MV-4-11 (cell line): ENCODE data around the gene SHLD3.
A peak's percentile ranks its signal among the peaks of the same experiment; 100 is the strongest.
"Not testable (repeated sequence)": the region's sequence is repeated elsewhere in the genome, so short reads cannot be mapped to it uniquely, and the experiment has no call there.

Experiments
- DNase-seq: peaks from one replicate; lab custom pipeline; 2025; lab: John Stamatoyannopoulos, UW

The SHLD3 gene, protein sequence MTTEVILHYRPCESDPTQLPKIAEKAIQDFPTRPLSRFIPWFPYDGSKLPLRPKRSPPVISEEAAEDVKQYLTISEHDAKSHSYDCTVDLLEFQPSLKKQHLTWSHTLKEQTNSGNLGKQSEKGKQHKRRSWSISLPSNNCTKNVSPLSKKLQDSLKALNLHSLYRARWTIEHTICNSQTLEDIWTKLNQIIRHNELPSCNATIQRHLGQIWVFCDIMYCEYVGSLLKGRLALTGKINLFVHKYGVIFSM

DNA sequence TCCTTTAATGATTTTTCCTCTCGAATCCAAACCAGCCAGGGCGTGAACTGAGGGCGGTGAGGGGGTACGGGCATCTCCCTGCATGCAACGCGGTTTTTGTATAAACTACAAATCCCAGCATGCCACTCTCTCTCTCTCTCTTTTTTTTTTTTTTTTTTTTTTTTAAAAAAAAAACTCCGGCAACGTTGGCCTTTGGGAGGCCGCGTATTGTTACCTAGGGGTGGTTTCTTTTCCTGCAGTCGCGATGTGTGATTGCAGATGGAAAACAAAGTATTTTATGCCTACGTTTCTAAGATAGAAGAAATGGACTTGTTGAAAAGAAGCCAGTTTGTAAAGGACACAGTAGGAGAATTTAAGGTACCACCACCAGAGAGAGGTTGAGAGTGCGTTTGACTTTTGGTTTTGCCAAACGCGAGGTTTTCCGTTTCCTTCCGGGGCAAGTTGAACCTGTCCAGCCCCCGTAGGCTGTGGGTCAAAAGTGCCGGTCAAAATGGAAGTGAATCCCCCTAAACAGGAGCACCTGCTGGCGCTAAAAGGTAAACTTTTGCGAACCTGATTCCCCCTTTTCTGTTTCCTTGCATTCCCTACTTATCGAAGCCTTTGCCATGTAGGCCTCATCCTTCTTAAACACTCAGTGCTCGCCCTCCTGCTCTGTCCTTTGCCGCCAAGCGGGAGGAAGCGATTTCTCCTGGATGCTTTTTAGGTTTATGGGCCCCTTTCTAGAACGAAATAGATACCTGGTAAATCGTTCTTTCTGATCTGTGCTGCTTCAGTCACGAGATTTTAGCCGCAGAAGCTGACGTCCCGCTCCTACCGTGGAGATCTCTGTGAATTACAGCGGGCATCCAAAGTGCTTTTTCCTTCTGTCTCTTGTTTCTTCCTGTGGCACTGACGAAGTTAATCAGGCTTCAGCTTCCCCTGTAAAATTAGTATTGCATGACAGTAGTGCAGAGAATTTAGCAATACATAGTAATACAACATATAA is at the start of gene SHLD3, which contains the start of gene TRAPPC13:
Gene SHLD3, plus strand, starts transcription at position 457 of the 985 bp plus-strand sequence. CDS start 4,561 bp downstream, outside the sequence.
Gene TRAPPC13, plus strand, starts transcription at position 457 of the 985 bp plus-strand sequence. Its CDS starts 34 bp downstream, at position 491.
- peak; percentile 91 for DNase-seq

DNA sequence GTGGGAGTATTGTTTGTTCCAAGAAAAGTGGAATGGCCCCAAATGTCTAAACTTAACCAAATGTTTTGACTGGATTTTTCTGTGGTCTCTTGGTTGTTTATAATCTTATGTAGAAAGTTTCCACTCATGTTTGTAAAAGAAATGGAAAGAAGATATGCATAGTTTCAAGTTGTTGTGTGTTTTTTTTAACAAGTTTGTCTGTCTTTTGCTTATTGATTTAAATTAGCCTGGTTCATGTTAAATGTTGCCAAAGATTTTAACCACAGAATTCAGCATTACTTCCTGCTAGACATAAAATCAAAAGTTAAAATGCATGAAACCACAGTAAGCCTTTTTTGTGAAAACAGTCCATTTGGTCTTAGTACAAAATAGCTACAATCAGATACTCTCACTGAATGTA is 47.7 kb upstream of the SHLD3 start:
- peak; percentile 2 for DNase-seq

DNA sequence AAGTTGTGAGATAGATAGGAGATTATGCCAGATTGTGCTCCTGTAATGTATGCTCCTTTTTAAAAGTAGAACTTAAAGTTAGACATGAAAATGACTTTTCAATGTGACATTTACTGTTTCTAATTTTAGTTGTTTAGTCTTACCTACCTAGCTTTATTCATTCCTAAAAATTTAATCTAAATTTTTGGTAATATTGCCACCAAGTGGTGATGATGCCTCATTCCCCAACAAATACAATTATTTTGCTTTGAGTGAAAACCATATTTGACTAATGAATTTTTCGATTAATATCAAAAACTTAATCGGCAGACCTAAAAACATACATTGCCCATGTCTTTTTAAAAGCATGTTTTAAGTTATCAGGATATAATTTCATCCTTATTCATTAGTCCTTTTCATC is 36.1 kb upstream of the SHLD3 start:
- no peak for DNase-seq

DNA sequence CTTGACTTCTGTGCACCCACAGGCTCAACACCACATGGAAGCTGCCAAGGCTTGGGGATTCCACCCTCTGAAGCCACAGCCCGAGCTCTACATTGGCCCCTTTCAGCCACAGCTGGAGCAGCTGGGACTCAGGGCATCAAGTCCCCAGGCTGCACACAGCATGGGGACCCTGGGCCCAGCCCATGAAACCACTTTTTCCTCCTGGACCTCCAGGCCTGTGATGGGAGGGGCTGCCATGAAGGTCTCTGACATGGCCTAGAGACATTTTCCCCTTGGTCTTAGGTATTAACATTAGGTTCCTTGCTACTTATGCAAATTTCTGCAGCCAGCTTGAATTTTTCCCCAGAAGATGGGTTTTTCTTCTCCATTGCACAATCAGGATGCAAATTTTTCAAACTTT is 23.1 kb upstream of the SHLD3 start:
- not testable (repeated sequence) for DNase-seq

DNA sequence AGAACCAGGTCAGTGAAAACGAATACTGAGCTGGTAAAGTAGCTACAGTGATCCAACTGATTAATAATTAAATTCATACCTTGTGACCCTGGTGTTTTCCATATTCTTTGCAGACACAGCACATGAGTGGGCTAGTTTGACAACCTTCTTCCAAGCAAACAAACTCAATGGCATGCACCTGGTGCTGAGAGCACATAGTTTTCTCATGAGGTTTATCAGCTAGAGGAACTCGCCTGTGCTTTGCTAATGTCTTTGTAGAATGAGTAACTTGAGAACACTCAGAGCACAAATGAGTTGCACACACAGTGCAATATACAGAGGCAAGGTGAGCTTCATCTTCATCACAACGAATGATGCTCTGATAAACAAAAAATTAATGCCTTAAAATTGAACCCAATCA is 13.3 kb upstream of the SHLD3 start:
- DNase-seq: no peak

DNA sequence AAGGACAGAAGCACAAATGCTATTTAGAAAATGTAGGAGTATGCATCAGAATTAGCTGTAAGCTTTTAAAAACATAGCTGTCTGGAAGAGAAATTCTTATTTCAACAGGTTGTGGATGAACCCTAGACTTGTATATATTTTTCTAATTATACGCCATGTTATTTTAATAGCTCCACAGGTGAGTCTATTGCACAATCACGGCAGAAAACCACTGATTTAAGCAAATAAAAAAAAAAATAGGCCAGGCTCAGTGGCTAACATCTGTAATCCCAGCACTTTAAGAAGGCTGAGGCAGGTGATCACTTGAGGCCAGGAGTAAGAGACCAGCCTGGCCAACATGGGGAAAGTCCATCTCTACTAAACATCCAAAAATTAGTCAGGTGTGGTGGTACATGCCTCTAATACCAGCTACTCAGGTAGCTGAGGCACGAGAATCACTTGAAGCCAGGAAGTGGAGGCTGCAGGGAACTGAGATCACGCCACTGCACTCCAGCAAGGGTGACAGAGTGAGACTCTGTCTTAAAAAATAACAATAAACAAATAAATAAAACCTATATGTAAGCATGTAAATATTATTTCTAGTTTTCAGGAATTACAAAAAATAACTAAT is 12.4 kb upstream of the SHLD3 start:
- no peak for DNase-seq

DNA sequence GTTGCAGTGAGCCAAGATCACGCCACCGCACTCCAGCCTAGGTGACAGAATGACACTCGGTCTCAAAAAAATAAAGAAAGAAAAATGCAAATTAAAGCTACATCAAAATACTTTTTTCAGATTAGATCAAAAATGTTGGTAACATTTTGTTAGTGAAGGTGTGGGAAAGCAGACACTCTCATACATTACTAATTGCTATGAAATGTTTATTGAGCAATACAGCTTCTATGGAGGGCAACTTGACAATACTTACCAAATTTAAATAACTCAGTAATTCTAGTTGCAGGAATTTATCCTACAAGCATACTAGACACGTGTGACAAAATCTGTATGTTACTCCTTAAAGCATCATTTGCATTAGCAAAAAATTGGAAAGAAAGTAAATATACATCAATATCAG is 4.8 kb upstream of the SHLD3 start:
- DNase-seq: no peak

DNA sequence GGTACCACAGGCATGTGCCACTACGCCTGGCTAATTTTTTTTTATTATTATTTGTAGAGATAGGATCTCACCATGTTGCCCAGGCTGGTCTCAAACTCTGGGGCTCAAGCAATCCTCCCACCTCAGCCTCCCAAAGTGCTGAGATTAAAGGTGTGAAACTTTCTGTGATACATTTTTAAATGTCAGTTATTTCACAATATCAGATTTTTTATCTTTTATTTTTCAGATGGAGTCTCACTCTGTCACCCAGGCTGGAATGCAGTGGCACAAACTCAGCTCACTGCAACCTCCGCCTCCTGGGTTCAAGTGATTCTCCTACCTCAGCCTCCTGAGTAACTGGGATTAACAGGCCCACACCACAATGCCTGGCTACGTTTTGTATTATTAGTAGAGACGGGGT is 2.9 kb upstream of the SHLD3 start:
- not testable (repeated sequence) for DNase-seq

DNA sequence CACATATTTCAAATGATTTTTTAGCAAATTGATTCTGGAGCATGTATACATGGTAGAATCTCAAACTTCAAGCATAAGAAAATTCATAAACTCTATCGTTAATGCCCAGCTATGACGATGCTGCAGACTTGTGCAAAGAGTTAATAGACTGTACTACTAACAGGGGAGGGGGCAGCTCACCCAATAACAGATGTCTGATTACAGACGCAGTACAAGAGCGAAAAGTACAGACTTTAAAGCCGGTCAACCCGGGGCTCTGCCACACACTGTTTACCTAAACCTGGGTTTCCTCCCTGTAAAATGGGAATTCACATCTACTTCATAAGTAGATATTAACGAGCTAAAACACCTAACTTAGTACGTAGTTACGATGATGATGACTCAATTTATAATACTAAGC is 1.3 kb upstream of the SHLD3 start:
- no peak for DNase-seq

DNA sequence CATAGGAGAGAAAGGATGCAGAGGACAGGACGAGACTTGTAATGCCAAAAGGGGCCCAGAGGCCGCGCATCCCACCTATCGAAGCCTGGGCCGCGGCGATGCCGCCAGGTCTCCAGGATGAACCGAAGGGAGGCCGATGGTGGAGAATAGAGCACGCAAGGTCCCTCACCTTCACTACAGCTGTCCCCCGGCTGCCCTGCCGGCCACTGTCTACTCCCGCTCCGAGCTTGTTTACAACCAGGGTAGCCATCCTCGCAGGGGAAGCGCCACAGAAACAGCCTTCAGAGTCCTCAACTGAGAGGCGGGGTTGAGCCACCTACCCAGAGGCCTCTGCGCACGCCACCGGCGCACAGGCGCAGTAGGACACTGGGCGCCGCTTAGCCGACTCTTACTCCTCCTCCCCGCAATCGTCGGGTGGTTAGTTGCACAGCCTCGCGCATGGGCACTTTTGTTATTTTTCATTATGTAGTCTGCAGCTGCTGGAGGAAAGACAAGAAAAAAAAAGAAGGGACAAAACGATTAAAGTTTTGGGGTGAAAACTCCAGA is 729 bp upstream of the SHLD3 start, which contains the start of gene TRIM23:
Gene TRIM23, minus strand, starts transcription at position 309 of the 546 bp plus-strand sequence. Its CDS starts 59 bp downstream, at position 250.
- peak; percentile 92 for DNase-seq

DNA sequence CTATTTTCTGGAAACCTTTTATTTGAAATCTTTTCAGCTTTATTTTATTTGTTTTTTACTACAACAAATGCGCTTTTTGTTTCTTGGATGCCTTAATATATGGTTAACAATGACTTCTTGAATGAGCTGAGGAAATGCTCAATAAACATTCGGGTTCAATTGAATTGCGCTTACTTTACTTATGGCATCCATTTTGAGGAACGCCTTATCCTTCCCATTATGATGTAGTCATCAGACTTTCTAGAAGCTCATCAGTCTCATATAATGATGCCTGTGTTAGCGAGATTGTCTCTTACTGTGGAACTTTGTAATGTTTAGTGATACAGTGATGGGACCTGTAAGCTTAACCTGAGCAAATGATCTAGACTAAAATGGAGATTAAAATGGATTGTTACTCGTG is 916 bp downstream of the SHLD3 start:
- DNase-seq: no peak

DNA sequence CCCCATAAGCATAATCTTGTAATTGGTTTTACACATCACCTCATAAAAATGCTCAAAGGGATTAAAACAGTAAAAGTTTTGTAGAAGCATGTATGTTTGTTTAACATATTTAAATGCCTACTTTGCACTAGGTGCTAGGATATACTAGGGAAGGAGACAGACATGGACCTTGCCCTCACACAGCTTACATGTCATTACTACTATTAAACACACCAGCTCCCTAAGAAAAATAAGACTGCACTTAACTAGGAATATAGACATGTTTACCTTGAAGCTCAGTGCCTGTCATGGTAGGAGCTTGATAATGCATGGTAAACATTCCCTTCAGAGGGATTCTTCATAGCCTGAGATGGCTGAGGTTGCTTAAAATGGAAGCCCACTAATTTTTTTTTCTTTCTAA is 6.2 kb downstream of the SHLD3 start:
- DNase-seq: no peak

DNA sequence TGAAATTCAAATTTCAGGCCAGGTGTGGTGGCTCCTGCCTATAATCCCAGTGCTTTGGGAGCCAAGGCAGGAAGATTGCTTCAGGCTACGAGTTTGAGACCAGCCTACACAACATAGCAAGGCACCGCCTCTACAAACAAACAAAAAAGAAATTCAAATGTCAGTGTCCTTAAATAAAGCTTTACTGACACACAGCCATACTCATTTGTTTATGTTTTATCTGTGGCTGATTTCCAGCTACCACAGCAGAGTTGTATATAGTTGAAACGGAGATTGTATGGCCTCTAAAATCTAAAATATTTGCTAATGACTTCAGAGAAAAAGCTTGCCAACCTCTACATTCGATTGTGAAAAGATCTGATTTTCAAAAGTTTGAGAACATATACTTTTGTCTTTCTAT is 15.4 kb downstream of the SHLD3 start:
- no peak for DNase-seq

DNA sequence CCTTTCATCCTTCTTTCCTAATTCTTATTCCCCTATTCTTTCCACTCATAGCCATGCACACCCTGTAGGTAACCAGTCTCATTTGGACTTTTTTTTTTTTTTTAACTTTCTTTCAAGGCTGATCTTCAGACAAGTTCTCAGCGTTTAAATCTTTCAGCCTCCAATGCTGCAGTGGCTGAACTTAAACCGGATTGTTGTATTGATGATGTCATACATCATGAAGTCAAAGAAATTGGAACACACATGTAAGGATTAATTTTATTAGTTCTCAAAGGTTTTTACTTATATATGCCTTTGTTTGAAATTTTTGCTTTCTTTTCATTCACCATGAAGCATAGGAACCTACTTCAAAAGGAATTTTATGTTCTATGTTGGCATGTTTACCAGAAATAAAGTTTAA is 22.1 kb downstream of the SHLD3 start:
- no peak for DNase-seq

DNA sequence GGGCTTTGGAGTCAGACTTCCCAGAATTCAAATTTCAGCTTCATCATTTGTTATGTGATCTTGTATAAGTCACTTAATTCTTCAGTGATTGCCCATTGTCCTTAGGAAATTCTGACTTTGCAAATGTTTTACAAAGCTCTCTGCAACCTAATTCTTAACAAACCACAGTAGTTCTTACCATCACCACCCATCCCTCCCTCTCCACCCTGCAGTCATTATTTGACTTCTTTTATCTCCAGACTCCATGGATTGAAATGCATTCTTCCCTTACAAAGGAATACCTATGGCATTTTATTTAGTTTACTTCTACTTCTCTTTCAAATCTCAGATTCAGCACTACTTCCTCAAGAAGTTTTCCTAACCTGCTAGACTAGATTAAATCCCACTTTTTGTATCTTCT is 23.1 kb downstream of the SHLD3 start:
- DNase-seq: no peak

DNA sequence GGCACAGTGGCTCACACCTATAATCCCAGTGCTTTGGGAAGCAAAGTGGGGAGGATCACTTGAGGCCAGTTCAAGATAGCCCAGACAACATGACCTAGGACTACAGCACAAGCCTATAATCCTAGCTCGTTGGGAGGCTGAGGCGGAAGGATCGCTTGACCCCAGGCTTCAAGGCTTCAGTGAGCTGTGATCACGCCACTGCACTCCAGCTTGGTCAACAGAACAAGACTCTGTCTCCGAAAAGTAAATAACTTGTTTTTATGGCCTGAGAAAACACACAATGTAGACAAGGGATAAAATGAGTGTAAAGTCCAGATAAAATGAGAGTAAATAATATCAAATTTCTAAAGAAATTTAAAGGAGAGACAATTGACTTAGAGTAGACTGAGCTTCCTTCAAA is 26.3 kb downstream of the SHLD3 start:
- no peak for DNase-seq

DNA sequence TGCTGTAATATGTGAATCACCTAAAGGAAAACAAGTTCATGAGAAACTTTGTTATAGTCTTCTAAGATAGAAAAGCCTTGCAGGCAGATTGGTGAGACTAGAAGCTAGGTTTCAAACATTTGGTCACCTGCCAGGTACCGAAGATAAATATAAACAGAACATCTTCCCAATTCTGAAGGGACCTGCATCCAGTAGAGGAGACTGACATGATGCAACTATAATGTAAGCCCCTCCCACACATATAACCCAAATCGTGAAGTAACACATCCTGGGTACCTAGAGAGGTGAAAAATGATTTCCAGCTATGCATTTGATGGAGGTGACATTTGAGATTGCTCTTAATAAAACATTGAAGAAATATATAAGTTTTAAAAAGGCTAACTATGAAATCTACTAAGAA is 29.9 kb downstream of the SHLD3 start:
- DNase-seq: no peak

DNA sequence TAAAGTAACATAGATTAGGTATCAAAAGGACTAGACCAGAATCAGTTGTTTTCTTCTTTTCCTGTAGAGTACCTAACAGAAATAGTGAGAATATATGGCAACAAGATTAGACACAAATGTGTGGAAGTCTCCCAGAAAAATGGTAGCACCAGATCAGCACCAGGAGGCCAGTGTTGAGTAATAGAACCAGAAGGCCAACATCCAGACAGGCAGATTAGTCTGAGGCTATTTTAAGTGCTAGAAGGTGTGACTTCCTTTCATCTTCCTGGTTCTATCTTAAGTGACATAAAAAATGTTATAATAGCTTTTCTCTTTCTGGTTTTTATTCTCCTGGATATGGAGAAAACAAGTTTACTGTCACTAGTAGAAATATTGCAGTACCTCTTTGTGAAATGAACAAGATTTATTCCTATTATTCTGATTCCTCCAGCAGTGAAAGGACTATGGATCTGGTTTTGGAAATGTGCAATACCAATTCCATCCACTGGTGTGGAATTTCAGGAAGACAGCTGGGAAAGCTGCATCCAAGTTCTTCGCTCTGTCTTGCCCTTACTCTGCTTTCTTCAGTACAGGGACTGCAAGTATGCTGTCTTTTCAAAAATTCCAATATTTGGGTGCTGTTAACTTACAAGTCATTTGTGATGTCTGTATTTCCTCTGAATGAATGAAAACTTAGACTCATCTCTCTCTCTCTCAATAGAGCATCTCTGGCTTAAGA is 39.1 kb downstream of the SHLD3 start:
- DNase-seq: peak; percentile 9

DNA sequence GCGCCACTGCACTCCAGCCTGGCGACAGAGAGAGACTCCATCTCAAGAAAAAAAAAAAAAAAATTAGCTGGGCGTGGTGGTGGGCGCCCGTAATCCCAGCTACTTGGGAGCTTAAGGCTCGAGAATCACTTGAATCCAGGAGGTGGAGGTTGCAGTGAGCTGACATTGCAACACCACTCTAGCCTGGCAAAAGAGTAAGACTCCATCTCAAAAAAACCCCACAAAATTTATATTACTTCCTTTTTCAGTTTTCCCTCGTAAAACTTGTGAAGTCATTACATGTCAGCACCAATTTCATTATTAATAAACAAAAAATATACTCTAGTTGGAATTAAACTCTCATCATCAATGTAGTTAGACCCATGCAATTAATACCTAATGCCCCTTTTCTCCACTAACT is 43.9 kb downstream of the SHLD3 start:
- peak; percentile 88 for DNase-seq

DNA sequence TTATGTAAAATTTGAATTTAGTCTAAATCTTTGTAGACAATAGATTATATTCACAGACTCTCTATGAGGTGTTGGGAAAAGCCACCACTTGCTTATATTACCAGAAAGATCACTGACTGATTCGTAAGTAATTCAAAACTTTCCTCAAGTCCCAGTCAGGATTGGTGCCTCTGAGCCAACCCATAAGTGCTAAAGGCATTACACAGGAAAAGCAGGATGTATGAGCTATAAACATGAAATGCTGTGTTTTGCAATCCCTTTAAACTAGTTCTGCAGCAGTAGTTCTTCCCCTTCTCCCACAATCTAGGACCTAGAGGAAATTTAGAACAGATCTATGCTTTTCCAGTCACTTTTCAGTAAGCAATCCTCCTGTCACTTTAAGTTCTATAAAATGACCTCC is 48.0 kb downstream of the SHLD3 start:
- no peak for DNase-seq

DNA sequence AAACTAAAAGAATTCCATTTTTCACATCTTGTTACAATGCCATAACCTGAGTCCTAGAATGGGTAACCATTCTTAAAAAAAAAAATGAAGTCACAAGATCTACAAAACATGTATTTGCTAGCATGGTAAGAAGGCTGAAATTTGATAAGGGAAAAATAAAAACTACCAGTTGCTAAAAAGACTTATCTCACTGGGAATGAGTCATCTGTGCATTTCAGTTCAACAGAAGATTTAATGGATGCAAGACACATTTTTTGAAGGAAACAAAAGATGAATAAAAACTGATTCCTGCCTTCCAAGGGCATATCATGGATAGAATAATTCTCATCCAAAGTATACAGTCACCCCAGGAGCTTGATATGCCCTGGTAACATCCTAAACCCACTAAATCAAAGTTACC is 49.9 kb downstream of the SHLD3 start:
- no peak for DNase-seq

DNA sequence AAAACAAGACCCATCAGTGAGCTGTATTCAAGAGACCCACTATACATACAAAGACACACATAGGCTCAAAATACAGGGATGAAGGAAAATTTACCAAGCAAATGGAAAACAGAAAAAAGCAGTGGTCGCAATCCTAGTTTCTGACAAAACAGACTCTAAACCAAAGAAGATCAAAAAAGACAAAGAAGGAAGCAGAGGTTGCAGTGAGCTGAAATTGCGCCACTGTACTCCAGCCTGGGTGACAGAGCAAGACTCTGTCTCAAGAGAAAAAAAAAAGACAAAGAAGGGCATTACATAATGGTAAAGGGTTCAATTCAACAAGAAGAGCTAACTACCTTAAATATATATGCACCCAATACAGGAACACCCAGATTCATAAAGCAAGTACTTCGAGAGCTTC is 51.2 kb downstream of the SHLD3 start:
- DNase-seq: peak; percentile 73
